HepG2 (cell line): Measurements from ENCODE around the gene RASD1. TPM values are rescaled to one million over a fixed set of nuclear protein-coding genes. Genes with fewer than 3 reads are reported as not detected.

Experiments
- ATAC-seq: fragments of 200-7000 bp; cut with Tn5 transposase; 3 replicates; pipeline ENCODE4 v1.9.1; 2020; ENCODE audit warnings: mild to moderate bottlenecking, moderate library complexity
- BruUV-seq: library from RNA; stranded (reverse); fragments of 400-500 nt; replicated peaks from 2 replicates; lab custom pipeline; 2021; lab: Mats Ljungman, UMichigan
- CTCF ChIA-PET: fragments of 300-600 bp; formaldehyde crosslinking; extraction: SDS; loops from one replicate; lab custom pipeline; 2021; ENCODE audit warnings: low total read pairs, inconsistent platforms, low intra/inter-chr PET ratio; lab: Yijun Ruan, JAX
- POLR2A ChIA-PET: fragments of 350-600 bp; sonication (Branson Sonifier 250); formaldehyde crosslinking; loops from one replicate; lab custom pipeline; 2020; ENCODE audit warnings: antibody characterized with exemption, inconsistent platforms; lab: Yijun Ruan, JAX
- DNase-seq: peaks from one replicate; pipeline ENCODE4 v3.0.0-alpha.2; 2015; ENCODE audit warnings: low spot score
- FAIRE-seq: peaks from 3 replicates; lab custom pipeline; 2011; peaks lifted over from hg19 to GRCh38; lab: Jason Lieb, UNC
- H2AFZ ChIP-seq: one replicate; pipeline ENCODE4 v1.6.1; 2011; ENCODE audit warnings: low read length, inconsistent platforms
- H3K27ac ChIP-seq: fragments of 300-600 bp; 3 replicates; pipeline ENCODE4 v1.8.0; 2011; ENCODE audit warnings: mixed run types, mild to moderate bottlenecking, mixed read lengths, low read length, inconsistent platforms; ENCODE audit not compliant: insufficient read depth; ENCODE audit errors: extremely low read length
- H3K27me3 ChIP-seq, 2 experiments: fragments of 200-600 bp in 1 of 2; 2 replicates in 1 of 2; 3 replicates in 1 of 2; pipeline versions ENCODE4 v1.6.0 to v1.8.0; 2011; ENCODE audit warnings: low read length in 2 of 2, mild to moderate bottlenecking in 2 of 2, moderate library complexity in 2 of 2, inconsistent platforms in 1 of 2; ENCODE audit not compliant: insufficient read depth in 2 of 2, control insufficient read depth in 1 of 2
- H3K36me3 ChIP-seq, 2 experiments: fragments of 200-600 bp in 1 of 2; replicated peaks in 1 of 2; 2 replicates in 1 of 2; 3 replicates in 1 of 2; pipeline versions ENCODE4 v1.5.1 to v1.8.0; 2011; ENCODE audit warnings: low read length in 2 of 2, inconsistent platforms in 1 of 2; ENCODE audit not compliant: insufficient read depth in 2 of 2, control insufficient read depth in 1 of 2
- H3K4me1 ChIP-seq: 2 replicates; pipeline ENCODE4 v1.5.1; 2012; ENCODE audit warnings: low read length, inconsistent platforms; ENCODE audit not compliant: insufficient read depth
- H3K4me2 ChIP-seq: 2 replicates; pipeline ENCODE4 v1.6.0; 2011; ENCODE audit warnings: low read depth, low read length, inconsistent platforms
- H3K4me3 ChIP-seq, 3 experiments: fragments of 200-600 bp in 1 of 3; sonication (generic), shearing (Covaris generic) in 1 of 3; replicated peaks in 1 of 3; 2 replicates each; pipeline ENCODE4 v1.5.1; 2011 to 2016; ENCODE audit warnings: low read length in 3 of 3, inconsistent platforms in 2 of 3, low read depth in 2 of 3, mild to moderate bottlenecking in 2 of 3, control low read depth in 1 of 3, mixed read lengths in 1 of 3; ENCODE audit not compliant: insufficient read depth in 1 of 3
- H3K79me2 ChIP-seq: one replicate; pipeline ENCODE4 v1.6.1; 2011; ENCODE audit warnings: low read length, inconsistent platforms; ENCODE audit not compliant: insufficient read depth
- H3K9ac ChIP-seq: 2 replicates; pipeline ENCODE4 v1.6.0; 2011; ENCODE audit warnings: mild to moderate bottlenecking, low read depth, low read length, inconsistent platforms; ENCODE audit not compliant: insufficient read depth
- H3K9me3 ChIP-seq: 2 replicates; pipeline ENCODE4 v1.5.1; 2012; ENCODE audit warnings: mild to moderate bottlenecking, low read length
- H4K20me1 ChIP-seq: 2 replicates; pipeline ENCODE4 v1.6.0; 2011; ENCODE audit warnings: inconsistent platforms, mild to moderate bottlenecking, low read length, moderate library complexity; ENCODE audit not compliant: insufficient read depth
- BRCA1 ChIP-seq: sonication (generic); formaldehyde crosslinking; IDR thresholded peaks from 2 replicates; pipeline ENCODE4 v1.4.0; 2020; ENCODE audit warnings: missing genetic modification reagents
- HDAC2 ChIP-seq: sonication (generic); formaldehyde crosslinking; IDR thresholded peaks from 2 replicates; pipeline ENCODE4 v1.4.0; 2020; ENCODE audit warnings: missing genetic modification reagents
- HNRNPL ChIP-seq: fragments of 200-400 bp; formaldehyde crosslinking; IDR thresholded peaks from 2 replicates; pipeline ENCODE4 v1.6.1; 2017; ENCODE audit warnings: mild to moderate bottlenecking, low read depth, low read length
- RELA ChIP-seq: sonication (generic); formaldehyde crosslinking; IDR thresholded peaks from 2 replicates; pipeline ENCODE4 v1.4.0; 2020; ENCODE audit warnings: missing genetic modification reagents
- RFX3 ChIP-seq: IDR thresholded peaks from 2 replicates; pipeline ENCODE4 v1.6.1; 2016; ENCODE audit warnings: missing biosample characterization, missing genetic modification reagents
- SIX1 ChIP-seq: sonication (generic); formaldehyde crosslinking; IDR thresholded peaks from 2 replicates; pipeline ENCODE4 v1.4.0; 2020; ENCODE audit warnings: missing genetic modification reagents, borderline replicate concordance
- SNAPC2 ChIP-seq: sonication (generic); formaldehyde crosslinking; IDR thresholded peaks from 2 replicates; pipeline ENCODE4 v1.8.1; 2022; ENCODE audit warnings: mild to moderate bottlenecking, missing genetic modification reagents
- SYNCRIP ChIP-seq: fragments of 200-400 bp; formaldehyde crosslinking; IDR thresholded peaks from 2 replicates; pipeline ENCODE4 v1.6.1; 2018; ENCODE audit warnings: mild to moderate bottlenecking, low read depth, low read length; ENCODE audit not compliant: insufficient read depth
- THAP11 ChIP-seq: IDR thresholded peaks from 2 replicates; pipeline ENCODE4 v1.6.1; 2016; ENCODE audit warnings: missing biosample characterization, missing genetic modification reagents
- ZNF883 ChIP-seq: sonication (generic); formaldehyde crosslinking; IDR thresholded peaks from 2 replicates; pipeline ENCODE4 v1.5.1; 2020; ENCODE audit warnings: mild to moderate bottlenecking, missing genetic modification reagents; ENCODE audit errors: not compliant biosample characterization
- WGBS: methylation state at CpG from one replicate; pipeline ENCODE4 v1.1.6; 2017; ENCODE audit warnings: low lambda C conversion rate; 5-methylcytosine and 5-hydroxymethylcytosine counted together
- in situ Hi-C: cut with HindIII; loops from 2 replicates; pipeline ENCODE4 v1.10.0; 2017; ENCODE audit warnings: low pct_unique_long_range_greater_than_20kb; ENCODE audit not compliant: extremely low pct_ligation_motif_present
- intact Hi-C: fragments of 100-400 bp; cut with micrococcal nuclease; formaldehyde crosslinking; loops from one replicate; pipeline ENCODE4 v1.10.0; 2022; ENCODE audit not compliant: unreplicated experiment
- polyA plus RNA-seq, 8 experiments: library from polyadenylated mRNA; depleted of rRNA in 3 of 8; stranded (reverse) in 7 of 8; unstranded in 1 of 8; fragments of >200 nt; fragmentation: Illumina TruSeq in 4 of 8; extraction: Trizol in 4 of 8; gene quantifications; 2 replicates each; pipeline versions ENCODE4 v1.2.1 to v1.2.3, GENCODE V29; 2011 to 2016; ENCODE audit warnings: low read depth in 4 of 8, missing spikeins in 1 of 8, mixed read lengths in 1 of 8; ENCODE audit not compliant: insufficient read depth in 1 of 8
- total RNA-seq, 5 experiments: library from RNA; depleted of rRNA; stranded (reverse); fragments of >200 nt; fragmentation: Illumina TruSeq; extraction: Trizol; gene quantifications; 2 replicates each; pipeline ENCODE4 v1.2.3, GENCODE V29; 2016; ENCODE audit warnings: low read depth in 1 of 5
- TF ChIP-seq, protein P1 (sequence below): sonication (generic); formaldehyde crosslinking; IDR thresholded peaks from 2 replicates; pipeline ENCODE4 v1.4.0; 2020; ENCODE audit warnings: missing genetic modification reagents, mild to moderate bottlenecking, borderline replicate concordance

Gene RASD1
- total and polyA plus RNA-seq, 2 of the 13 experiments (the other 11 are each of a cell fraction or from before 2014, with no cell fraction given) = 1.6 to 4.2 TPM

DNA sequence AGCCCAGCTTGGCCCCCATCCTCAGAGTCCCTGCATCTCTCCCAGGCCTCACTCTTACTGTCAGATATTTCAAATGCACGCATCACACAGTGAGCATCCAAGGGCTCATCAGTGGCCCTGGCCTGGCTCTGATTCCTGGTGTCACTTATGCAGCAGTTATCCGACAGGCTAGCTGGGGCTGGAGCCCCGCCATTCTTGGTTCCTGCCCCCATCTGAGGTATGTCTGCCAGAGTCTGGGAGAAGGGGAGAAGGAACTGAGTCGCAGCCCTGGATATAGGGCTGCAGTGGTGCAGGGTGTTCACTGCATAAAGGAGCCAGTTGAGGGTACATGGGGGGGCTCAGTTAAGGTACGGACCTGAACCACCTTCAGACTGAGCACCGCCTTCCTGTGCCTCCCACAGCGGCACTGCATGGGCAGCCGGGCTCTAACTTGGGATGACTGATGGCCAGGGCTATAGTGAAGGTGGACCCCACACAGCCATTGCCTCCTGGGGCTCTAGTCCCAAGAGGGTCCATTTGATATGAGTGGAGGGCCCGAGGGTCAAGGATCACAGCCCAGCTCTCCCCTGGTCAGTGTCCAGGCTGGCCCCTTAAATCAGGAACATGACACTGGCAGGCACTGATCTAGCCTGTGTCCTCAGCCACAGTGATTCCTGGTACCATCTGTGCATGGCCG is 1.8 kb upstream of the RASD1 start:
- DNase-seq = no peak
- Histone ChIP-seq H3K36me3 (no peaks in the 10 kb centered on the region), H3K9ac (no peak overlapping the region), H3K9me3 (no peaks in the 10 kb centered on the region), H3K79me2 (no peaks in the 10 kb centered on the region), H3K27ac (no peak overlapping the region), H3K4me3 (no peak overlapping the region), H3K4me2 (no peak overlapping the region)
- POLR2A ChIA-PET = interaction anchor here (2.1 to 3.4 kb wide), 4 partner anchors 11 to 153 kb away, joined by 7 to 57 read pairs (median 28); no protein-coding TSS in a partner anchor
- 72% methylated on average over 7 of the region's 10 CpGs for WGBS
- BruUV-seq = no TSS peak
- FAIRE-seq = no peak
- TF ChIP-seq RELA (no peak), BRCA1 (CRISPR knock-in tag) (no peak), SYNCRIP (no peak), ZNF883 (no peak), RFX3 (CRISPR knock-in tag) (no peak), THAP11 (CRISPR knock-in tag) (no peak), HNRNPL (no peak), SIX1 (CRISPR knock-in tag) (no peak), SNAPC2 (CRISPR knock-in tag) (no peak), HDAC2 (CRISPR knock-in tag) (no peak)
- TF ChIP-seq, protein P1, sequence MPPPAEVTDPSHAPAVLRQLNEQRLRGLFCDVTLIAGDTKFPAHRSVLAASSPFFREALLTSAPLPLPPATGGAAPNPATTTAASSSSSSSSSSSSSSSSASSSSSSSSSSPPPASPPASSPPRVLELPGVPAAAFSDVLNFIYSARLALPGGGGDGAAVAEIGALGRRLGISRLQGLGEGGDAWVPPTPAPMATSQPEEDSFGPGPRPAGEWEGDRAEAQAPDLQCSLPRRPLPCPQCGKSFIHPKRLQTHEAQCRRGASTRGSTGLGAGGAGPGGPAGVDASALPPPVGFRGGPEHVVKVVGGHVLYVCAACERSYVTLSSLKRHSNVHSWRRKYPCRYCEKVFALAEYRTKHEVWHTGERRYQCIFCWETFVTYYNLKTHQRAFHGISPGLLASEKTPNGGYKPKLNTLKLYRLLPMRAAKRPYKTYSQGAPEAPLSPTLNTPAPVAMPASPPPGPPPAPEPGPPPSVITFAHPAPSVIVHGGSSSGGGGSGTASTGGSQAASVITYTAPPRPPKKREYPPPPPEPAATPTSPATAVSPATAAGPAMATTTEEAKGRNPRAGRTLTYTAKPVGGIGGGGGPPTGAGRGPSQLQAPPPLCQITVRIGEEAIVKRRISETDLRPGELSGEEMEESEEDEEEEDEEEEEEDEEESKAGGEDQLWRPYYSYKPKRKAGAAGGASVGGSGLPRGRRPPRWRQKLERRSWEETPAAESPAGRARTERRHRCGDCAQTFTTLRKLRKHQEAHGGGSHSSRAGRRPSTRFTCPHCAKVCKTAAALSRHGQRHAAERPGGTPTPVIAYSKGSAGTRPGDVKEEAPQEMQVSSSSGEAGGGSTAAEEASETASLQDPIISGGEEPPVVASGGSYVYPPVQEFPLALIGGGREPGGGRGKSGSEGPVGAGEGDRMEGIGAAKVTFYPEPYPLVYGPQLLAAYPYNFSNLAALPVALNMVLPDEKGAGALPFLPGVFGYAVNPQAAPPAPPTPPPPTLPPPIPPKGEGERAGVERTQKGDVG = no peak
- TF ChIP-seq, all 625 proteins: peak for 0
- in situ Hi-C loops = loop anchor here (5.0 kb wide), 1 partner anchor 141 kb away; no protein-coding TSS in a partner anchor
- Histone ChIP-seq H3K4me1 (peaks cover 26% of the 10 kb centered on the region), H2AFZ (no peak overlapping the region), H3K27me3 (peaks cover 4 to 49% of the 10 kb centered on the region in 2 experiments; a peak in 4 of 5 replicates), H4K20me1 (no peaks in the 10 kb centered on the region)
- intact Hi-C loops = loop anchor here (1.0 to 5.0 kb wide), 4 partner anchors 41 to 115 kb away; no protein-coding TSS in a partner anchor
- no peak for ATAC-seq
- CTCF ChIA-PET = interaction anchor here (2.1 to 3.3 kb wide), 3 partner anchors 72 to 144 kb away, joined by 7 to 55 read pairs (median 35); no protein-coding TSS in a partner anchor
